Measurements from ENCODE around the gene DDX56.
A peak's percentile ranks its signal among the peaks of the same experiment; 100 is the strongest.
"Not testable (repeated sequence)": the region's sequence is repeated elsewhere in the genome, so short reads cannot be mapped to it uniquely, and the experiment has no call there.

Gene DDX56

GRCh38 chr7:44573464-44574286, at the start of gene DDX56:
Gene DDX56 (minus strand): TSS chr7:44573908. CDS start chr7:44573895, 13 bp downstream.
- DNase-seq, result peak; percentile 94

GRCh38 chr7:44622342-44623151, 48.8 kb upstream of the DDX56 start:
- DNase-seq, result peak; percentile 54

GRCh38 chr7:44621750-44622103, 48.0 kb upstream of the DDX56 start:
- DNase-seq, result no peak

GRCh38 chr7:44621034-44621749, 47.5 kb upstream of the DDX56 start:
- no peak for DNase-seq

GRCh38 chr7:44618753-44619152, 45.0 kb upstream of the DDX56 start:
- DNase-seq, result peak; percentile 45

GRCh38 chr7:44618045-44618444, 44.3 kb upstream of the DDX56 start:
- DNase-seq, result no peak

GRCh38 chr7:44617225-44617890, 43.6 kb upstream of the DDX56 start:
- peak; percentile 22 for DNase-seq

- DNase-seq, result no peak
These were observed 42.8 kb upstream of the DDX56 start for GRCh38 chr7:44616545-44616944.

- DNase-seq, result no peak
These were observed 42.1 kb upstream of the DDX56 start for GRCh38 chr7:44615793-44616192.

GRCh38 chr7:44615149-44615611, 41.5 kb upstream of the DDX56 start:
- peak; percentile 60 for DNase-seq

- no peak for DNase-seq
These were observed 36.1 kb upstream of the DDX56 start for GRCh38 chr7:44609829-44610228.

- peak; percentile 32 for DNase-seq
These were observed 35.4 kb upstream of the DDX56 start for GRCh38 chr7:44608916-44609648.

- DNase-seq, result no peak
These were observed 33.7 kb upstream of the DDX56 start for GRCh38 chr7:44607141-44608068.

- peak; percentile 100 for DNase-seq
These were observed 32.8 kb upstream of the DDX56 start, which contains the start of gene OGDH for GRCh38 chr7:44606341-44607140. Gene OGDH (plus strand): TSS chr7:44606627. CDS start chr7:44624344, 17,717 bp downstream.

GRCh38 chr7:44604941-44605340, 31.2 kb upstream of the DDX56 start:
- DNase-seq, result no peak

GRCh38 chr7:44603193-44603592, 29.5 kb upstream of the DDX56 start:
- no peak for DNase-seq

- DNase-seq, result no peak
These were observed 28.8 kb upstream of the DDX56 start for GRCh38 chr7:44602576-44602910.

GRCh38 chr7:44599222-44599621, 25.5 kb upstream of the DDX56 start:
- DNase-seq, result no peak

GRCh38 chr7:44597181-44597580, 23.5 kb upstream of the DDX56 start:
- DNase-seq, result not testable (repeated sequence)

Data from CD4-positive, alpha-beta T cell treated with Interleukin-17A for 4 hours (primary cell).